Sigmoid colon (tissue), 4 donors: ENCODE data around the gene PACS1.

Source experiments
- EP300 ChIP-seq, 4 donors: sonication (generic); formaldehyde crosslinking; IDR thresholded peaks; one replicate each; pipeline ENCODE4 v1.6.1; 2017; ENCODE audit warnings: antibody characterized with exemption in 4 of 4
- POLR2A ChIP-seq, 2 donors: fragments of 450-650 bp; IDR thresholded peaks; one replicate each; pipeline ENCODE4 v1.6.1; 2016; ENCODE audit warnings: antibody characterized with exemption in 2 of 2, mild to moderate bottlenecking in 2 of 2, moderate library complexity in 2 of 2
- POLR2AphosphoS5 ChIP-seq, 4 donors: sonication (generic); formaldehyde crosslinking; IDR thresholded peaks; one replicate each; pipeline ENCODE4 v1.6.1; 2017; ENCODE audit warnings: antibody characterized with exemption in 4 of 4
- TF ChIP-seq, protein P1 (sequence below), 4 experiments: fragments of 450-650 bp in 3 of 4; fragments of 200-600 bp in 1 of 4; IDR thresholded peaks; one replicate each; pipeline ENCODE4 v1.5.1; 2016 to 2019; ENCODE audit warnings: antibody characterized with exemption in 4 of 4, mild to moderate bottlenecking in 3 of 4, moderate library complexity in 2 of 4

DNA sequence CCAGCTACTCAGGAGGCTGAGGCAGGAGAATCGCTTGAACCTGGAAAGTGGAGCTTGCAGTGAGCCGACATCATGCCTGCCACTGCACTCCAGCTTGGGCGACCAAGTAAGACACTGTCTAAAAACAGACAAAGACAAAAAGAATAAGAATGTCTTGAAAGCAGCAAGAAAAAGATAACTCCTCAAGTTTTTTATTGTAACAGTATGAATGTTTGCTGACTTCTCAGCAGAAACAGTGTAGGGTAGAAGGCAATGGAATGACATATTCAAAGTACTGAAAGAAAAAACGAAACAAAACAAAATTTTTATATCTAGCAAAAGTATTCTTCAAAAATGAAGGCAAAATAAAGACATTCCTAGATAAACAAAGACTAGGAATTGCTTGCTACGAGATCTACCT, 76.9 kb downstream of the PACS1 start:
- TF ChIP-seq, protein P1, sequence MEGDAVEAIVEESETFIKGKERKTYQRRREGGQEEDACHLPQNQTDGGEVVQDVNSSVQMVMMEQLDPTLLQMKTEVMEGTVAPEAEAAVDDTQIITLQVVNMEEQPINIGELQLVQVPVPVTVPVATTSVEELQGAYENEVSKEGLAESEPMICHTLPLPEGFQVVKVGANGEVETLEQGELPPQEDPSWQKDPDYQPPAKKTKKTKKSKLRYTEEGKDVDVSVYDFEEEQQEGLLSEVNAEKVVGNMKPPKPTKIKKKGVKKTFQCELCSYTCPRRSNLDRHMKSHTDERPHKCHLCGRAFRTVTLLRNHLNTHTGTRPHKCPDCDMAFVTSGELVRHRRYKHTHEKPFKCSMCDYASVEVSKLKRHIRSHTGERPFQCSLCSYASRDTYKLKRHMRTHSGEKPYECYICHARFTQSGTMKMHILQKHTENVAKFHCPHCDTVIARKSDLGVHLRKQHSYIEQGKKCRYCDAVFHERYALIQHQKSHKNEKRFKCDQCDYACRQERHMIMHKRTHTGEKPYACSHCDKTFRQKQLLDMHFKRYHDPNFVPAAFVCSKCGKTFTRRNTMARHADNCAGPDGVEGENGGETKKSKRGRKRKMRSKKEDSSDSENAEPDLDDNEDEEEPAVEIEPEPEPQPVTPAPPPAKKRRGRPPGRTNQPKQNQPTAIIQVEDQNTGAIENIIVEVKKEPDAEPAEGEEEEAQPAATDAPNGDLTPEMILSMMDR (IDR thresholded peaks at IDR 0.05) = no peak
- TF ChIP-seq POLR2AphosphoS5 (IDR thresholded peaks at IDR 0.05) (no peak), EP300 (IDR thresholded peaks at IDR 0.05) (no peak), POLR2A (IDR thresholded peaks at IDR 0.05) (no peak)
